HG02885 (cell line): ENCODE measurements around the gene MAMDC2.
"Not testable (repeated sequence)": the region's sequence is repeated elsewhere in the genome, so short reads cannot be mapped to it uniquely, and the experiment has no call there.

Source experiments
- ATAC-seq: cut with Tn5 transposase; IDR thresholded peaks from one replicate; pipeline ENCODE4 v1.9.1; 2021; ENCODE audit warnings: mild to moderate bottlenecking; ENCODE audit not compliant: unreplicated experiment, poor library complexity

MAMDC2 gene

DNA sequence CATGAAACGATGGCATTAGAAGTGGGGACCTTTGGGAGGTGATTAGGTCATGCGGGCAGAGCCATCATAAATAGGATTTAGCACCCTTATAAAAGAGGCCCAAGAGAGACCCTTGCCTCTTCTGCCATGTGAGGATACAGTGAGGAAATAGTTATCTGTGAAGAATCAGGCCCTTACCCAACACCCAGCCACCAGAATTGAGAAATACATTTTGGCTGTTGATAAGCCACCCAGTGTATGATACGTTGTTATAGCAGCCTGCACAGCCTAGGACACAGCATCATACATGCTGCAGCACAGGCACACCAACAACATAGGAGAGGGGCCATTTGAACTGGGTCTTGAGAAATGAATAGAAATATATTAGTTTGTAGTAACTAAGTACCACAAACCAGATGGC, 8.0 kb upstream of the MAMDC2 start:
- no peak for ATAC-seq

DNA sequence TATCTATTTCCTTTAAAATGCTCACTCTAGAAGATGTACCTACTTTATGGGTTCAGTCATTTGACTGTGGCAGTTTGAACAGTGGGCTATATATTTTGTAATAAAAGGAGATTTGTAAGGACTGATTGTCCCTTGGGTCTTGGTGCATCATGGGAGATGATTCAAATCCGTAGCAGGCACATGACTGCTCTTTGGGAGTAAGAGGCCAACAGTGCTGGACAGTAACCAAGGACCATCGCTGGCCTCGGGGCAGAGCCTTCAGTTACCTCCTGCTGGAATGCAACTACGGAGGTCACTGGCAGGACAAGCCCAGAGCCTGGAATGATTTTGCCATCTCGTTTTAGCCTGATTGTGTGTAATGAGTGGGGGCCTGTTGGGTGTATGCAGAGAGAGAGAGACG, 7.0 kb upstream of the MAMDC2 start:
- no peak for ATAC-seq

DNA sequence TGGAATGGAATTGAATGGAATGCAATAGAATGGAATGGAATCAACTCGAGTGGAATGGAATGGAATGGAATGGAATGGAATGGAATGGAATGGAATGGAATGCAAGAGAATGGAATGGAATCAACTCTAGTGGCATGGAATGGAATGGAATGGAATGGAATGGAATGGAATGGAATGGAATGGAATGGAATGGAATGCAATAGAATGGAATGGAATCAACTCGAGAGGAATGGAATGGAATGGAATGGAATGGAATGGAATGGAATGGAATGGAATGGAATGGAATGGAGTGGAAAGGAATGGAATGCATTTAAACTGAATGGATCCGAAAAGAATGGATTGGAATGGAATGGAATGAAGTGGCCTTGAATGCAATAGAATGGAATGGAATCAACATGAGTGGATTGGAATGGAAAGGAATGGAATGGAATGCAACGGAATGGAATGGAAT, 5.5 kb upstream of the MAMDC2 start:
- not testable (repeated sequence) for ATAC-seq

DNA sequence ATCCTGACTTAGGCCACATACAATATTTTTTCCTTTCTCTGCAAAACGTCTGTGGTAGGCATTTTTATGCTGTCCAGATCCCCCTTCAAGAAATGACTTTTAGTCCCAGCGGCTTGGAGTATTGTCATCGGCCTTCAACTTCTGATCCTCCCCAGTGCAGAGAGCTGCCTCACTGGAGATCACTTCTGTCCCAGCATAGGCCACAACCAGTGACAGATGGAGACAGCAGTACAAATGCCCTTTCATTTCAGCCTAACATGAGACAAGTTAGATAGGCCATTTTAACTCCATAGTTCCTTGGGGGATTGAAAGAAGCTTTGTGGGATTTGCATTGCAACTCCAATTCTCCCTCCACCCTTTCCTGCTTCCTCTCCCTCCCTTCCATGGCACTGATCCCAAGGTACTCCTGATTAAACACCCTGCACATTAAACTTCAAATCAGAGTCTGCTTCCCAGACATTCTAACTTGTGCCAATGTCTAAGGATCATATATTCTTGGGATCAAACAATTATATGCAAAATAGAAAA, 3.2 kb upstream of the MAMDC2 start:
- ATAC-seq: no peak

DNA sequence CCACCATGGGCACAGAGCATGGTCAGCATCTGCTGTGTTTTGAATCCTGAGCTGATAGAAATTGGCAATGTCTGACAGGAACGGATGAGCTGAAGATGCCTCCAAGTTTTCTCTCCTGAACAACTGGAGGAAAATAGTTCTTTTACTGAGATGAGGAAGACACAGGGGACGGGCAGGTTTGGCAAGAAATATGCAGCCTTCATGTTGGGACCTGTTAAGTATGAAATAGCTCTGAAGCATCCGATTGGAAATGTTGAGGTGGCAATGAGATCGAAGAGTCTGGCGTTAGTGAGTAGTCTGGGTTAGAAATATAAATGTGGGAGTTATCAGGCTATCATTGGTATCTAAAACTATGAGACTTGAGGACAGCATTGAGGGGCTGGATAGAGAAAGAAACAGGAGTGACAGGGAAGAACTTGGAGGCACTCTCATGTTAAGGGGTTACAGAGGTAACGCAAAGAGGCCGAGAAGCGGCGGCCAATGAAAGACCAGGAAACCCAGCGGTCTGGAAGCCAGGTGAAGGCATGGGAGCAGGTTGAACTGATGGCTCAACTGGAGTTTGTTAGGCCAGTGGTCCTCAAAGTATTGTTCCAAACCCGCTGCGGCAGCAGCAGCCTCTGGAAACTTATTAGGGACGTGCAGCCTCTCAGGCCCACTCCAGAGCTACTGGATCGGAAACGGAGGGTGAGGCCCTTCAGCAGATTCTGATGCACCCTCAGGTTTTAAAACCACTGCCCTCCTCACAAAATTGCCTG, 1.0 kb upstream of the MAMDC2 start:
- no peak for ATAC-seq

DNA sequence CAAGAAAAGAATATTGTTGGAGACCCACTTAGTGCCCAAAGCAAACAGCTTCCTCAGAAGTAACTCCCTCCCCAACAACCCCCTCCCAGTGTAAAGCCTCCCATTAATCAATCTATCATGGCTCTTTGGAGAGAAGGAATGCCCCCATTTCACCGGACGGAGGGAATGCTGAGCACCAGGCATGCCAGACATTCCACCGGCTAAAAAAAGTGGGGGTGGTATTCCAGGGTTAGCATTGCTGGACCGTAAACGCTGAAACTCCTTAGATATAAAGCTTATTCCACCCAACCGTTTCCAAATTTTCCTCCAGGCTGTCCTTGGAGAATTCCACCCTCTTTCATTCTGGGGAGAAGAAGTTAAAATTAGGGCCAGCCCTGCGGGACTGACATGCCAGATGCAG, 363 bp upstream of the MAMDC2 start:
- ATAC-seq: no peak

DNA sequence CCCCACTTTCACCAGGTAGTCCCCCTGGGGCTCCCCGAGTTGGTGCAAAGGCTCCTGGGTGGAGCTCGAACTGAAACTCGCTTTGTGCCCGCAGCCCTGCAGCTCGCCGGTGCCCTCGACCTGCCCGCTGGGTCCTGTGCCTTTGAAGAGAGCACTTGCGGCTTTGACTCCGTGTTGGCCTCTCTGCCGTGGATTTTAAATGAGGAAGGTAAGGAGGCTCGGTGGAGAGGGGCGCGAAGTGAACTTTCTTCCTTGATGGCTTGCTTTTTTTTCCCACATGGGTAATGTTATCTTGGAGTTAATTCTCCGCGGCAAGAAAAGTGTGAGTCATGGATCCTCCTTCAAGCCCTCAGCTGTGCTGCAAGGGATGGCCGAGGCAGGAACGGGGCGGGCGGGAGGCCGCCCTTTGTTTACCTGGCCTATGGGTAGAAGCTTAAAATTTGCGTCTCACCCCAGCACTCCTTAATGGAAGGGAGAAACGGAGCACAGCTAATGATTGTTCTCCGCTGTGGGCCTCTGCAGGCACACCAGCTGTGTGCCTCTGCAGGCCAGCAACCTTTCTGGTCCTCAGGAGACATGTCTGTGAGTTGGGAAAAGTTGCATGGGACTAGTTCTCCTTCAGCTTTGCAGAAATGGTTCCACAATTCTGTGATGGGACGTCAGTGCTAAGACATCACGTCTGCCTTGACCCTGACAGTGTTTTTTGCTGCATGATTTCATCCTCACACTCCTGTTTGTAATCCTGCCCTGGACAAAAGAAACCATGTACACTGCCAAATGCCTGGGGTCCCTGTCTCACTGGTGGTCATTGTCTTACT, 1.1 kb downstream of the MAMDC2 start:
- no peak for ATAC-seq

DNA sequence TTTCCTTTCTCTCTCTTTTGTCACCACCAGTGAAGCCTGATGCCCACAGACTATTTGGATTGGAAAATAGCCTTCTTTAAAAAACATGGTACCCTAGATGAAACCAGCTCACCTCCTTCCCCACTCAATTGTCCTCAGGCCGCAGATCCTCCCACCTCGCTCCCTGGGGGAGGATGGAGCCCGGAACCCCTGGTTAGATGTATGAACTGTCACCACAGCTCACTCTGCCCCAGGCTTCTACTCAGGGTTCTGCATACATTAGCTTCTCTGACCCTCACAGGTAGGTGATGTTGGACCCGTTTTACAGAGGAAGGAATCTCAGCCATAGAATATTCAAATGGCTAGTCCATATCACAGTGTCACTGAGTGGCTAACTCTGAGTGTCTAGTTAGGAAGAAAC, 1.8 kb downstream of the MAMDC2 start:
- no peak for ATAC-seq

DNA sequence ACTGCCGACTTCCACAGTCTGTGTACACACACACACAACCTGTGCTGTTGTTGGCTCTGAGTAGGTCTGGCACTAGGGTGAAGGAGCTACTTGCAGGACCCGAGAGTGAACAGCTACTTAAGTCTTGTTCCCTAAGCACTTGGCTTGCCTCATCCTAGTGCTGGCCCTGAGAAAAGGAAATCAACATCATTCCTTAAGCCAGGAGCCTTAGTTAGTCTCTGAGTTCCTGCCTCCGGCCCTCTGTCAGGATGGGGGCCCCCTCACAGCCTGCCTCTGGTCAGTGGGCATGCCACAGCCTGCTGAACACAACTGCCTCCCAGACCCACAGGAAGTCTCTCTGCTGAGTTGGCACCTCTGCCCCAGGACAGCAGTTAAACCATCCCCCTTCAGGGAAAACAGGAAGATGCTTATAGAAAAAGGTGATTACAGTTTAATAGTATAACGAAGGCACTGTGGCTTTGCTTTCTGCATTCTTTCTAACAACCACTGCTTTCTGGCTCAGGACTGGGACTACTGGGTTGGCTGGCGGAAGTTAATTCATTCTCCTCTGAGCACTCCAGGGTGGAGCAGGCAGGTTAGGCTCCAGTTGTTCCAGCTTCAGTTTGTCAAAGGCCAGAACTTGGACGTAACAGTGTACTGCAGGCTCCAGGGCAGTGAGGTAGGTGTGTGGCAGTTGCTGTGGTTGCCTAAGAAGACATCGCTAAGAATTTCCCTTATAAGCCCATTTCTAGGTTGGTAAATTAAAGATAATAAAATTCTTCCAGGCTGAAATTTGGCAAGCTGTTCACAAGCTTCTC, 2.8 kb downstream of the MAMDC2 start:
- no peak for ATAC-seq

DNA sequence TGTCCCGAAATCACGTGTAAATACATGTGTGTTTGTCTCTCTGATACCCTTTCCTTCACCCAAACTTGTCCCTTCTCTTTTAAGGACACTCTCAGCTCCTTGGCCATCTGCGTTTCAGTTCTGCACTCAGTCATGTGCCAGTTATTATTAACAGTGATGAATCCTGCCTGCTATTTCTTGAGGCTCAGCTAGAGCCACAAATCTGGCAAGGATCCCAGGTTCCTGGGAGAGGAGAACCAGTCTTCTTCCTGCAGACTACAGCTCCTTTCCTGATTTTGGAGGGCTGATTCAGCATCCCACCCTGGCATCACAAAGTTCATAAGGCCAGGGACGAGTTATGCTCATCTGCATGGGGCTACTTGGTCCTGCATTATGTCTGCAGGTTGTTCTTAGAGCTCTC, 5.6 kb downstream of the MAMDC2 start:
- ATAC-seq: no peak

DNA sequence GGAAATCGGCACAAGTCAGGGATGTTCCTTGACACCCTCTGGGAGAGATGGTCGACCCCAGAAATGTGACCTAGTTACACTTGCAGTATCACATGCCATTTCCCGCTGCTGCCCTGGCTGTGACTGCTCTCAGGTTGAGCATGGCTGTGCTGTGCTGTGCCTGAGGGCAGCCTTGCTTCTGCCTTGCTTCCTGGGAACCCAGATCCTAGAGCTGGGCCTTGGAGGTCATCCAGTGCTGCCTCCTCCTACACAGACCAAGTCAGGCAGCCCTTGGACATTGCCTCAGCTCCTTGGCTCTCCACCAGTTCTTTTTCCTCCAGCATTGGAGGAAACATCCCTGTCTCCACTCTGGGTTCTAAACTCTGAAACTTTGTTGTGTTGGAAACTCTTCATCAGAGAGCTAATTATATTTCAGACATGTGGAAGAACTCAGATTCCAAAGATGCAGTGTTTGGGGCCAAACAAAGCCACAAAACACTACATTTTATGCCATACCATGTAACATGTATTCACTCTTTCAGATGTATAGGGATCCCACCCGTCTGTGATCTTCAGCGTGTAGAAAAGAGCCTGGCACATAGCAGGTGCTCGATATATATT, 6.1 kb downstream of the MAMDC2 start:
- ATAC-seq: no peak

DNA sequence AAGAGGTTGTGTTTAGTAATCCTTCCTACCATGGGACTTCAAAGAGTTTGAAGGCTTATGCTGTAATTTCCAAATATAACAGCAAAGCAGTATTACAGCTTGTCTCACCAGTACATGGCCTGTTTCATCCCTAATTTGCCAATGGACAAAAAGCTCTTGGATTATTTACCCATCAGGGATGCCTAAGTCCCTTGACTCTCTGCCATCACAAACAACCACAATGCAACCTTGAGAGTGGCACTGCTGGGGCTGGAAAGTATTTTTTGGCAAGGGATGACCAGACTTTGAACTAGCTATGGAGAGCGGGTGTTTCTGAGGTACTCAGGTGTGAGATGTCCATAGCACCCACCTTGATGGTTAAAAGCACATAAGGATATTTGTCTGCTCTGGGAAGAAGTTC, 9.1 kb downstream of the MAMDC2 start:
- ATAC-seq: no peak

DNA sequence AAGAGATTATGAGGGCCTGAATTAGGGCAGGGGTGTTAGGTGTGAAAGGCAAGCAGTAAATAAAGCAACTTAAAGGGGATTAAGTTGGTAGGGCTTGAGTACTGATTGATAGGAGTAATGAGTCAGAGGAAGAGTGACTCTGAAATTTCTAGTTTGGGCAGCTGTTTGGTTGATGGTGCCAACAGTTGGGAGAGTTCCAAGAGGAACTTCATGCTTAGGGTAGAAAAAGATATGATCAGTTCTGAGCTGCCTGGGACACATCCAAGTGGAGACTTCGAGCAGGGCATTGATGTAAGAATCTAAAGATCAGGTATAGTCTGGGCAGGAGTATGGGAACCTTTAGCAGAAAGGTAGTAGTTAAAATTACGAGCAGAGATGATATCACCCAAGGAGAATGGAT, 10.2 kb downstream of the MAMDC2 start:
- ATAC-seq: no peak

DNA sequence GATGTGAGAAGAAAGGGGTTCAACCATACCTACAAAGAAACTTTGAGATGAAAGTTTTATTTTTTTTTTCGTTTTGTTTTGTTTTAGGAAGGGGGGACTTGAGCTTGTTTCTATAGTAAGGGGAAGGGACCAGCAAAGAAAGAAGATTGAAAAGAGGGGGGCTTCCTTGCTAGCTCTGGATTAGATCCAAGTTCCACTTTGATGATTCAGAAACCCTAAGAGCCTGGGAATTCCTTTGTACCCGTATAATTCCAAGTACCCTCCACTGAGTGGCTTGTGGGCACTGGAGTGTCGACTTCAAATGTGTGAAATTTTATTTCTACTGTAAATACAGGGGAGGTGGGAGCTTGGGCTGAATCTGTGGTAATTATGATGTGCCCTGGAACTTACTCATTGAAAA, 10.9 kb downstream of the MAMDC2 start:
- ATAC-seq: no peak

DNA sequence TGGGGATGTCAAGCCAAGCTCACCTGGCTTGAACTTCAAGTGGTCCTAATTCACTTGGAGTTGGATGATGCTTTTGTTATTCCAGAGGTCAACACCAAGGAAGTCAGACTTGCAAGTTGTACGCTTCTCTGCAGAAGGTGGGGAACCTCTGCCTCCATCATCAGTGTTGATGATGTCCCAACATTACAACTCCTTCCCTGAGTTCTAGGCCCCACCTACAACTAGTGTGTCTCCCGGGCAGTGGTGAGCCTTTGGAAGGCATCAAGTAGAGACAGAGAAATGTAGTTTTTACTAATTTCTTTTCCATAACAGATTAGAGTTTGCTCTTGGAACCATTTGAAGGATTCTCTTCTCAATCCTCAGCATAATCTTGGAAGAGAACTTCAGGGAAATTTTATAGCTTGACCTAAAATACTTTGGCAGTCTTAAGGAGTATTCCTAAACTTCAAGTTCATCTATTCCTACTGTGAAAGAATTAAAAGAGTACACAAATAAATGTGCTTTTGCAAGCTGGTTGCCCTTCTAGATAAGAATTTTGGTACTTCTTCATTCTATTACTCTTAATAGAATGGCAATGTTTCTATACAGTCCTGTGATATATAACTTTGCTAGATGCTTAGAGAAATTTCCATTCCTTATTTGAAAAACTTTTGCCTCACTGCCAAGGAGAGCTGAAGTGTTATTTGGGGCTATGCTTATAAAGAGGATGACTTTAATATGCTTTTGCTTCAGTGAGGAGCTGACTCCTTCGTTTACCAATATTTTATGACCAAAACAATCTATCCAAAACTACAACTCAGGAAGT, 12.0 kb downstream of the MAMDC2 start:
- ATAC-seq: no peak

DNA sequence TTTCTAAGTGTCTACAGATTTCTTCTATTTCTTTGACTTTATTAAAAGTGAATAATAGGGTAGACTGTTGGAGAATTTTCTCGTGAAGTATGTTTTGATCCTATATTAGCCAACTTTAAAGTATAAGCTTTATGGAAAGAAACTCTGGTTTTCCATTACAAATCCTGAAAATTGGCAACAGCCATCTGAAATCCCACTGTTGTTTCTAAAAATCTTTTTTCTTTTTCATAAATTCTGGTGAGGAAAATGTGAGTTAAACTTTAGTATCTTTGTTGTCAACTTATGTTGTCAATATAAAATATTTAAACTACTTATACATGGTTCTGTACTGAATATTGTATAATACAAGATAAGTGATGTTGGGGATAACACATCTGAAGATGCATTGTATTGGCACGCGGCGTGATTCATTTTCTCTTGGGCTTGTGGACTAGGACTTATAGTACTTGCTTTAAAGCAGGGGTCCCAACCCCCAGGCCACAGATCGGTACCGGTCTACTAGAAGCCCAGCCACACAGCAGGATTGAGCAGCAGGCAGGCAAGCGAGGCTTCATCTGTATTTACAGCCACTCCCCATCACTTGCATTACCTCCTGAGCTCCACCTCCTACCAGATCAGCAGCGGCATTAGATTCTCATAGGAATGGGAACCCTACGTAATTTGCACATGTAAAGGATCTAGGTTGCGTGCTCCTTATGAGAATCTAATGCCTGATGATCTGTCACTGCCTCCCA, 12.7 kb downstream of the MAMDC2 start:
- ATAC-seq: no peak

DNA sequence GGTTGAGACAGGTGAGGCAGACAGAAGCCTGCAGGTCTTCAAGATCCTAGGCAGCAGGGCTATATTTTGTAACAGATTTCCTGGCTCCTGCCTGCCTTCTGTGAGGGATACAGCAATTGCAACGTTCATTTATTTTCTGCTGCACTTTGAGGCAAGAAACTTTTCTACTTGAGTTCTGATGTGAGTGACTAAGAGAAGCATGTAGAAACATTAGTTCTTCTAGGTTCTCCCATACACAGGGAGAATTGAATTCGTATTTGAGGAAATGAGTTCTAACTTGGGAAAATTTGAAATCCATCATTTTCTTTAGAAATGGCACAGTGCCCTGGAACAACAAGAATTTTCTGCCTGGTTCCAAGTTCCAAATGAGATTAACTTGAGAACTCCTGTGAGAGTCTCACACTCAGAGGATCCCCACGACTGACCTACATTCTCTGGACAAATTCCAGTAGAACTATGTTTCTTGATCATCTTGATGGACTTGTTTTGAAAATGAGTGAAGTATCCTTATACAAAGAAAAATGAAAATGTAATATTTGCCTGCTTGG, 15.0 kb downstream of the MAMDC2 start:
- ATAC-seq: no peak

DNA sequence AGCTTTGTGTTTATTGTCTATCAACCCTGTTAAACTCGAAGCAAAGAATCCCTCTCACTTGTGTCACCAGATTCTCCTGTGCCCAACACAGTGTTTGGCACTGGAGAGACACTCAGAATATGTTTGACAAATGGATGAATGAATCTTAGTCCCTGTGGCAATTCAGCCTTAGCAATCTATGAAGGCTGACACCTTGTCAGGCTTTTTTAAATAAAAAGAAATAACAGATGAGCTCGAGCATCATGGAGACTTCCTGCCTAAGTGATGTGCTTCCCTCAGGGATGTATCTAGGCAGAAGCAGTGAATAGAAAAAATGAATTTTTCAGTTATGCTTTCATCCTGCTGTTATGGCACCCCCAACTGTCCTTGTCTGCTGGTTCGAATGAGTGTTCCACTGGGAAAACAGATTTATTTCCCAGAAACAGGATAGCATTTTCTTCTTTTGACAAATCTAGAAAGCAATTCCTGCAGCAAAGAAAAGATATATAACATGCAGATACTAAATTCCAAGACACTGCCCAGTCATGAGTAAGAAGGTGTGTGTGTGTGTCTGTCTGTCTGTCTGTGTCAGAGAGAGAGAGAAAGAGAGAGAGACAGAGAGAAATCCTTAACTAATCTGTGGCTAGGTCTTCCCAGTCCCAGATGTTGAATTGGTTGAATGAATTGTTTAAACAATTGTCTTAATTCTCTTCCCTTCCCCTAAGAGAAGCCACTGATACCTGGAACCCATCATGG, 16.7 kb downstream of the MAMDC2 start:
- ATAC-seq: no peak
